ENCODE results near the gene MPO. TPM values are rescaled to one million over a fixed set of nuclear protein-coding genes. Genes with fewer than 3 reads are reported as not detected.

The MPO gene
- total and polyA plus RNA-seq, 7 donors: 0.11 to 0.95 (median 0.38) TPM

- H3K9me3 ChIP-seq: no peaks in the 10 kb centered on the region
- no peak overlapping the region for H3K4me3 ChIP-seq
- no peak overlapping the region for H3K27ac ChIP-seq
- H3K36me3 ChIP-seq (ENCODE audit: insufficient read depth in 1 of 2, low read depth in 1 of 2): no peaks in the 10 kb centered on the region
- ATAC-seq (no peak), DNase-seq (peak in 1 of 2 donors; percentile 48)
- no peaks in the 10 kb centered on the region for H3K4me1 ChIP-seq
- WGBS, 3 donors: 79 to 87% (median 84%) methylated on average over 24 to 25 of the region's 25 CpGs
- intact Hi-C loops (cut with DNase I): loop anchor here in 1 of 2 donors (5.0 kb wide), 1 partner anchor 128 kb away; no protein-coding TSS in a partner anchor
- H3K27me3 ChIP-seq (ENCODE audit: insufficient read depth in 3 of 3, low read length in 2 of 3): no peaks in the 10 kb centered on the region
- TF ChIP-seq CTCF (IDR thresholded peaks at IDR 0.05): no peak
Measured at GRCh38 chr17:58319173-58320162, 38.7 kb upstream of the MPO start.

- DNase-seq: no peak
- intact Hi-C loops (cut with DNase I): loop anchor here in 1 of 2 donors (5.0 kb wide), 1 partner anchor 129 kb away; no protein-coding TSS in a partner anchor
Measured at GRCh38 chr17:58318627-58319172, 38.0 kb upstream of the MPO start.

GRCh38 chr17:58318065-58318481, 37.3 kb upstream of the MPO start:
- DNase-seq (no peak), ATAC-seq (no peak)
- Histone ChIP-seq H3K4me1 (no peaks in the 10 kb centered on the region), H3K27ac (no peak overlapping the region), H3K9me3 (no peaks in the 10 kb centered on the region), H3K36me3 (ENCODE audit: insufficient read depth in 1 of 2, low read depth in 1 of 2) (no peaks in the 10 kb centered on the region), H3K4me3 (no peak overlapping the region), H3K27me3 (ENCODE audit: insufficient read depth in 3 of 3, low read length in 2 of 3) (no peaks in the 10 kb centered on the region)
- no peak for TF ChIP-seq CTCF (IDR thresholded peaks at IDR 0.05)
- 90 to 94% (median 94%) methylated on average over 9 of the region's 9 CpGs for WGBS, 3 donors
- intact Hi-C loops (cut with DNase I): loop anchor here in 1 of 2 donors (5.0 kb wide), 1 partner anchor 129 kb away; no protein-coding TSS in a partner anchor

More at GRCh38 chr17:58318627-58319172, 38.0 kb upstream of the MPO start:
- H3K9me3 ChIP-seq: no peaks in the 10 kb centered on the region
- no peak overlapping the region for H3K4me3 ChIP-seq
- no peak for ATAC-seq
- TF ChIP-seq CTCF (IDR thresholded peaks at IDR 0.05): no peak
- no peaks in the 10 kb centered on the region for H3K36me3 ChIP-seq (ENCODE audit: insufficient read depth in 1 of 2, low read depth in 1 of 2)
- 75 to 85% (median 76%) methylated on average over 7 of the region's 7 CpGs for WGBS, 3 donors
- no peak overlapping the region for H3K27ac ChIP-seq
- H3K4me1 ChIP-seq: no peaks in the 10 kb centered on the region
- no peaks in the 10 kb centered on the region for H3K27me3 ChIP-seq (ENCODE audit: insufficient read depth in 3 of 3, low read length in 2 of 3)

- H3K4me3 ChIP-seq: no peak overlapping the region
- intact Hi-C loops (cut with DNase I): loop anchor here in 1 of 2 donors (5.0 kb wide), 1 partner anchor 130 kb away; no protein-coding TSS in a partner anchor
- WGBS, 3 donors: 36 to 54% (median 41%) methylated on average over 5 of the region's 5 CpGs
- H3K9me3 ChIP-seq: no peaks in the 10 kb centered on the region
- ATAC-seq (peak in 1 of 4 donors; percentile 19), DNase-seq (no peak)
- no peaks in the 10 kb centered on the region for H3K36me3 ChIP-seq (ENCODE audit: insufficient read depth in 1 of 2, low read depth in 1 of 2)
- TF ChIP-seq CTCF (IDR thresholded peaks at IDR 0.05): peak; percentile 24
- H3K4me1 ChIP-seq: no peaks in the 10 kb centered on the region
- H3K27ac ChIP-seq: no peak overlapping the region
- H3K27me3 ChIP-seq (ENCODE audit: insufficient read depth in 3 of 3, low read length in 2 of 3): no peaks in the 10 kb centered on the region
Measured at GRCh38 chr17:58317421-58318064, 36.8 kb upstream of the MPO start.
